Testis (tissue), 3 donors: Measurements from ENCODE around the gene DCUN1D5. TPM values are rescaled to one million over a fixed set of nuclear protein-coding genes. Genes with fewer than 3 reads are reported as not detected.
"Not testable (repeated sequence)": the region's sequence is repeated elsewhere in the genome, so short reads cannot be mapped to it uniquely, and the experiment has no call there.

ENCODE experiments used
- DNase-seq: peaks from one replicate; pipeline ENCODE4 v3.0.0-alpha.2; 2019
- H3K27ac ChIP-seq, 2 donors: fragments of 200-600 bp; sonication (generic); one replicate each; pipeline ENCODE4 v1.5.1; 2019
- H3K27me3 ChIP-seq: fragments of 200-600 bp; sonication (generic); one replicate; pipeline ENCODE4 v1.5.1; 2019
- H3K36me3 ChIP-seq: fragments of 200-600 bp; sonication (generic); one replicate; pipeline ENCODE4 v1.5.1; 2017; ENCODE audit warnings: low read depth; ENCODE audit errors: missing control alignments
- H3K4me1 ChIP-seq: fragments of 200-600 bp; sonication (generic); one replicate; pipeline ENCODE4 v1.5.1; 2019
- H3K4me3 ChIP-seq, 2 donors: fragments of 200-600 bp; sonication (generic); one replicate each; pipeline ENCODE4 v1.5.1; 2017 to 2019
- H3K9me3 ChIP-seq: fragments of 200-600 bp; sonication (generic); one replicate; pipeline ENCODE4 v1.5.1; 2017
- POLR2A ChIP-seq: fragments of 450-650 bp; IDR thresholded peaks from one replicate; pipeline ENCODE4 v1.6.1; 2017; ENCODE audit warnings: antibody characterized with exemption, mild to moderate bottlenecking, moderate library complexity
- WGBS, 2 donors: methylation state at CpG; one replicate each; pipeline ENCODE4 v1.1.5; 2018; 5-methylcytosine and 5-hydroxymethylcytosine counted together
- intact Hi-C: fragments of 100-400 bp; cut with DNase I; formaldehyde crosslinking; loops from one replicate; pipeline ENCODE4 v1.15.1; 2023; ENCODE audit warnings: low total_unique reads
- polyA plus RNA-seq: library from polyadenylated mRNA; stranded (reverse); fragments of 350-450 nt; fragmentation: Illumina TruSeq; extraction: RNeasy Lipid Tissue Mini Kit (QIAGEN cat#74804); gene quantifications from one replicate; pipeline ENCODE4 v1.2.3, GENCODE V29; 2014; ENCODE audit warnings: low read depth, low replicate concordance; ENCODE audit not compliant: insufficient read depth
- total RNA-seq, 2 donors: library from RNA; depleted of rRNA; stranded (reverse); fragments of >200 nt; gene quantifications; one replicate each; pipeline ENCODE4 v1.2.3, GENCODE V29; 2016
- TF ChIP-seq, protein P1 (sequence below), 3 experiments: fragments of 450-650 bp in 2 of 3; fragments of 200-600 bp in 1 of 3; sonication (generic) in 1 of 3; IDR thresholded peaks; one replicate each; pipeline ENCODE4 v1.5.1; 2016 to 2019; ENCODE audit warnings: antibody characterized with exemption in 3 of 3, mild to moderate bottlenecking in 2 of 3, moderate library complexity in 1 of 3

DCUN1D5 gene
- total and polyA plus RNA-seq, 3 donors from 2014 or later: 37.3 to 70.8 (median 62.5) TPM

DNA sequence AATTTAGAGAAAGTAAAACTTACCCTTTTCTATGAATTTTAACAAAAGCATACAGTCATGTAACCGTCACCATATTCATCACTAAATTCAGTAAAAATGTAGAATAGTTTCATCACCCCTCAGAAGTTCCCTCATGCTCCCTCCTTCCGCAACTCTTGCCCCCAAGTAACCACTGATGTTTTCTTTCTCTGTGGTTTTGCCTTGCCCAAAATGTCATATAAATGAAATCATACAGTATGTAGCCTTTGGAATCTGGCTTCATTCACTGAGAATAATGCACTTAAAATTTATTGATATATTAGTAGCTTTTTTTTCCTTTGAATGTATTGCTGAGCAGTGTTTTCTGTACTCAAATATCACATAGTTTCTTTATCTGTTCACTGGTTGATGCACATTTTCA, 60.1 kb downstream of the DCUN1D5 start:
- no peak for DNase-seq
- 91% methylated on average over 2 of the region's 2 CpGs for WGBS, 2 donors
- Histone ChIP-seq H3K9me3 (no peaks in the 10 kb centered on the region), H3K27ac (no peak overlapping the region), H3K4me3 (no peak overlapping the region), H3K36me3 (no peaks in the 10 kb centered on the region), H3K27me3 (no peaks in the 10 kb centered on the region), H3K4me1 (peaks cover 3% of the 10 kb centered on the region)
- intact Hi-C loops: no loop called here
- no peak for TF ChIP-seq POLR2A
- TF ChIP-seq, protein P1, sequence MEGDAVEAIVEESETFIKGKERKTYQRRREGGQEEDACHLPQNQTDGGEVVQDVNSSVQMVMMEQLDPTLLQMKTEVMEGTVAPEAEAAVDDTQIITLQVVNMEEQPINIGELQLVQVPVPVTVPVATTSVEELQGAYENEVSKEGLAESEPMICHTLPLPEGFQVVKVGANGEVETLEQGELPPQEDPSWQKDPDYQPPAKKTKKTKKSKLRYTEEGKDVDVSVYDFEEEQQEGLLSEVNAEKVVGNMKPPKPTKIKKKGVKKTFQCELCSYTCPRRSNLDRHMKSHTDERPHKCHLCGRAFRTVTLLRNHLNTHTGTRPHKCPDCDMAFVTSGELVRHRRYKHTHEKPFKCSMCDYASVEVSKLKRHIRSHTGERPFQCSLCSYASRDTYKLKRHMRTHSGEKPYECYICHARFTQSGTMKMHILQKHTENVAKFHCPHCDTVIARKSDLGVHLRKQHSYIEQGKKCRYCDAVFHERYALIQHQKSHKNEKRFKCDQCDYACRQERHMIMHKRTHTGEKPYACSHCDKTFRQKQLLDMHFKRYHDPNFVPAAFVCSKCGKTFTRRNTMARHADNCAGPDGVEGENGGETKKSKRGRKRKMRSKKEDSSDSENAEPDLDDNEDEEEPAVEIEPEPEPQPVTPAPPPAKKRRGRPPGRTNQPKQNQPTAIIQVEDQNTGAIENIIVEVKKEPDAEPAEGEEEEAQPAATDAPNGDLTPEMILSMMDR (IDR thresholded peaks at IDR 0.05): no peak

DNA sequence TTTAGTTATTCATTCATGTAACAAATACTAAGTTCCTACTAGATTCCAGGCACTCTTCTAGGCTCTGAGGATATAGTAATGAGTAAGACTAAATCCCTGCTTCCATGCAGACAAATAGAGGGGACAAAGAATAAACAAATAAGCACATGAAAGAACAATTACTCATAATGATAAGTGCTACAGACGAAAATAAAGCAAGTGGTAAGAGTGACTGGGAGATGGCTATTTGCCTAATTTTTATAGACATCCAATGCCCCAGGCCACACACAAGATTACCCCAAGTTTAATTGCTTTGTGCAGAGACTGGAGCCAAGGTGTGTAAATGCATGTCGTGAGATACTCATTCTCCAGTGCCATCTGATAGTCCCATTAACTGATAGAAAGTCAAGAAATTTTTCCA, 62.6 kb downstream of the DCUN1D5 start:
- TF ChIP-seq, protein P1 (IDR thresholded peaks at IDR 0.05): no peak
- no peak for TF ChIP-seq POLR2A
- Histone ChIP-seq H3K27me3 (no peaks in the 10 kb centered on the region), H3K9me3 (no peaks in the 10 kb centered on the region), H3K36me3 (no peaks in the 10 kb centered on the region), H3K27ac (no peak overlapping the region), H3K4me3 (no peak overlapping the region), H3K4me1 (no peaks in the 10 kb centered on the region)
- no peak for DNase-seq
- intact Hi-C loops: no loop called here
- 60 to 67% methylated on average over 2 of the region's 2 CpGs for WGBS, 2 donors

DNA sequence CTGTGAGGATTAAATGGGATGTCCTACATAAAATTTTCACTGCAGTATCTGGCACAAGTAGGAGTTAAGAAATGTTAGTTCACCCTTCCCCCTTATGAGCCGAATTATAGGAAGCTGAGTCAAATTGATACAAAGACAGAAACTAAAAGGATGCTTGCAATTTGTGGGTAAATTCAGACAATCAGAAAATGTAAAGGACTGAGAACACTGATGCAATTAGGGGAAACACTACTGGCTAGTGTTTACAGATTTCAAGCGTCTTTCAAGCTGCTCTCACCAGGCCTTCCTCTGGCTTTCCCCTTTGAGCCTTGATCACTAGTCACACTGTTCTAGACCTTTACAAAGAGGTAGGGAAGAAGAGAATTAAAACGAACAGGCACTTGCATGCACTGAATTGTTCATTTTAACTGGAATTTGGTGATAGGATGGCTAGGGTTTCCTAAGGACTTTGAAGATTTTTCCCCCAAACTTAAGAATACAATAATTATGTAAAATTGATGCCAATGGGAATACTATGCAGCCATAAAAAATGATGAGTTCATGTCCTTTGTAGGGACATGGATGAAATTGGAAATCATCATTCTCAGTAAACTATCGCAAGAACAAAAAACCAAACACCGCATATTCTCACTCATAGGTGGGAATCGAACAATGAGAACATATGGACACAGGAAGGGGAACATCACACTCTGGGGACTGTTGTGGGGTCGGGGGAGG, 63.5 kb downstream of the DCUN1D5 start:
- 78 to 80% methylated on average over 6 to 7 of the region's 7 CpGs for WGBS, 2 donors
- intact Hi-C loops, H3K36me3 ChIP-seq, H3K4me3 ChIP-seq, H3K27me3 ChIP-seq, H3K4me1 ChIP-seq, H3K9me3 ChIP-seq, H3K27ac ChIP-seq, DNase-seq: not testable (repeated sequence)

DNA sequence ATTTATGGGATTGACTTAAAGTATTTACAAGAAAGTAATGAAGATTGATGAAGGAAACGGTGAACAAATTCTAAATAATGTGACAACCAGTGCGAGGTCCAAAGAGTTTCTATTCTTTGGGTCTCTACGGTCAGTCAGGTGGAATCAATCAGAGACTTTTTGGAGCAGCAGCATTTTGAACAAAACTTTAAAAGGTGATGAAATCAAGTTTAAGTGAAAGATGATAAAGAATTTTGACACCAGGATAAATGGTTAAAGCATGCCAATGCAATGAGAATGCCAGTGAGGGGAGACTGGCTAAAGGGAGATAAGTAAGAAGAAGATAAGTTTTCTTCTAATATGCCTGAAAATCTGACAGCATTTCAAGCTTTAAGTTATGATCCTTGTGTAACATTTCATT, 67.9 kb downstream of the DCUN1D5 start:
- Histone ChIP-seq H3K4me3 (no peak overlapping the region), H3K27me3 (no peaks in the 10 kb centered on the region), H3K36me3 (no peaks in the 10 kb centered on the region), H3K9me3 (no peaks in the 10 kb centered on the region), H3K4me1 (no peaks in the 10 kb centered on the region), H3K27ac (no peak overlapping the region)
- no peak for TF ChIP-seq POLR2A
- TF ChIP-seq, protein P1 (IDR thresholded peaks at IDR 0.05): no peak
- DNase-seq: no peak
- intact Hi-C loops: no loop called here
- WGBS, 2 donors: 53 to 55% methylated on average over 3 of the region's 3 CpGs

DNA sequence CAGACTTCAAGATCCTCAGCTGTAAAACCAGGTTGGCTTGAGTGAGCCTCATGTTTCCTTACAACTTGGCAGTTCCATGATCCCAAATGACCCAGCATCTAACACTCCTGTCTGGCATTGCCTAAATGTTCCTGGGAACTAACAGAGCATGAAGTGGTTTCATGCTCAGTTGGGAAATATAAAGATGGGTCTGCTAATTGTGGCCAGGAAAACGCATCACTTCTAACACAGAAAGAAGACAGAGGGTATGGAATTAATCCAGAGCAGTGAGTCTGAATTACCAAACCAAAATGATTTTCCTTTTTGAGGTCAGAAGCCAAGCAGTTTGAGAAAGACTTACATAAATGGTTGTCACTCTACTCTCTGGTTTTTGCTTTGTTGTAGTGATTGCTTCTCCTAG, 75.9 kb downstream of the DCUN1D5 start:
- TF ChIP-seq, protein P1 (IDR thresholded peaks at IDR 0.05): no peak
- TF ChIP-seq POLR2A: no peak
- no peaks in the 10 kb centered on the region for H3K9me3 ChIP-seq
- no peaks in the 10 kb centered on the region for H3K27me3 ChIP-seq
- no peak overlapping the region for H3K27ac ChIP-seq
- H3K36me3 ChIP-seq: no peaks in the 10 kb centered on the region
- intact Hi-C loops: no loop called here
- 74 to 78% methylated on average over 1 of the region's 1 CpG for WGBS, 2 donors
- no peak for DNase-seq
- H3K4me1 ChIP-seq: no peaks in the 10 kb centered on the region
- no peak overlapping the region for H3K4me3 ChIP-seq
